Spleen (tissue), 11 donors: ENCODE results near the gene CFD. TPM values are rescaled to one million over a fixed set of nuclear protein-coding genes. Genes with fewer than 3 reads are reported as not detected.
A peak's percentile ranks its signal among the peaks of the same experiment; 100 is the strongest.

Source experiments
- DNase-seq: peaks from one replicate; pipeline ENCODE4 v3.0.0-alpha.2; 2020
- H3K27ac ChIP-seq, 8 donors: fragments of 200-600 bp; sonication (generic) in 7 of 8; 1 replicate in 4 of 8; 2 replicates in 4 of 8; pipeline versions ENCODE4 v1.5.0 to v1.8.0; 2016 to 2021; ENCODE audit warnings: inconsistent platforms in 4 of 8, mild to moderate bottlenecking in 4 of 8, moderate library complexity in 1 of 8
- H3K27me3 ChIP-seq, 7 donors: fragments of 200-600 bp; sonication (generic) in 6 of 7; replicated peaks in 1 of 7; 1 replicate in 4 of 7; 2 replicates in 3 of 7; pipeline versions ENCODE4 v1.5.0 to v1.8.0; 2016 to 2021; ENCODE audit warnings: inconsistent platforms in 3 of 7, mild to moderate bottlenecking in 1 of 7
- H3K36me3 ChIP-seq, 6 donors: fragments of 200-600 bp; sonication (generic) in 5 of 6; 1 replicate in 4 of 6; 2 replicates in 2 of 6; pipeline versions ENCODE4 v1.5.0 to v1.8.0; 2016 to 2021; ENCODE audit warnings: inconsistent platforms in 2 of 6
- H3K4me1 ChIP-seq, 6 donors: fragments of 200-600 bp; sonication (generic) in 5 of 6; 1 replicate in 3 of 6; 2 replicates in 3 of 6; pipeline versions ENCODE4 v1.5.0 to v1.8.0; 2016 to 2021; ENCODE audit warnings: inconsistent platforms in 3 of 6
- H3K4me3 ChIP-seq, 8 donors: fragments of 200-600 bp; sonication (generic) in 7 of 8; 1 replicate in 4 of 8; 2 replicates in 4 of 8; pipeline versions ENCODE4 v1.5.0 to v1.8.0; 2016 to 2021; ENCODE audit warnings: inconsistent platforms in 4 of 8, mild to moderate bottlenecking in 4 of 8, moderate library complexity in 2 of 8
- H3K9me3 ChIP-seq, 8 donors: fragments of 200-600 bp; sonication (generic) in 7 of 8; 1 replicate in 4 of 8; 2 replicates in 4 of 8; pipeline versions ENCODE4 v1.5.0 to v1.8.0; 2016 to 2021; ENCODE audit warnings: inconsistent platforms in 4 of 8
- CTCF ChIP-seq, 11 experiments: fragments of 200-600 bp in 7 of 11; fragments of 450-650 bp in 4 of 11; sonication (generic) in 4 of 11; IDR thresholded peaks in 8 of 11; conservative IDR thresholded peaks in 3 of 11; 1 replicate in 7 of 11; 2 replicates in 4 of 11; pipeline versions ENCODE4 v1.4.0 to v1.8.0; 2016 to 2021; ENCODE audit warnings: antibody characterized with exemption in 11 of 11, inconsistent platforms in 4 of 11, mild to moderate bottlenecking in 1 of 11
- POLR2A ChIP-seq, 3 donors: fragments of 450-650 bp; IDR thresholded peaks; one replicate each; pipeline ENCODE4 v1.5.1; 2017; ENCODE audit warnings: antibody characterized with exemption in 3 of 3, mild to moderate bottlenecking in 1 of 3
- POLR2AphosphoS5 ChIP-seq, 3 donors: sonication (generic); formaldehyde crosslinking; IDR thresholded peaks; one replicate each; pipeline ENCODE4 v1.5.1; 2017; ENCODE audit warnings: antibody characterized with exemption in 3 of 3
- WGBS, 5 donors: extraction: QIAGEN DNeasy Blood & Tissue Kit in 3 of 5; methylation state at CpG; one replicate each; pipeline versions ENCODE4 v1.1.5 to v1.1.7; 2013 to 2018; 5-methylcytosine and 5-hydroxymethylcytosine counted together
- intact Hi-C: fragments of 100-400 bp; cut with DNase I; formaldehyde crosslinking; loops from one replicate; pipeline ENCODE4 v1.15.0; 2023; ENCODE audit warnings: low total_unique reads
- polyA plus RNA-seq, 3 donors: library from polyadenylated mRNA; stranded (reverse); fragments of 200-250 nt; gene quantifications; one replicate each; pipeline ENCODE4 v1.2.1, GENCODE V29; 2013
- total RNA-seq, 7 donors: library from RNA; depleted of rRNA in 3 of 7; stranded (reverse); fragments of >200 nt in 3 of 7; fragmentation: NEBNext Ultra II Directional in 4 of 7; extraction: Animal tissue kit (Norgen Biotek cat#: 25700) in 4 of 7; gene quantifications; one replicate each; pipeline versions ENCODE4 v1.1.0 to v1.2.1, GENCODE V29; 2016 to 2021
- donor health status: healthy with polysubstance abuse.
- donor health status: DM: no; HTN: no; CAD: no; lungs with moderate emphysema.
- donor health status: DM: no; HTN: no; CAD: no.
- donor health status: Bipolar disorder and iron deficiency.
- donor health status: healthy.
- donor health status: DM: no; HTN: no; CAD: no.
- donor health status: DM: yes; HTN: yes; CAD: no.

The CFD gene
- total and polyA plus RNA-seq, 10 donors: 6.6 to 59.5 (median 24.2) TPM

- no peak for DNase-seq
- Histone ChIP-seq H3K27me3 (no peaks in the 10 kb centered on the region), H3K9me3 (no peaks in the 10 kb centered on the region), H3K4me1 (no peaks in the 10 kb centered on the region), H3K27ac (no peak overlapping the region), H3K4me3 (no peak overlapping the region), H3K36me3 (peaks cover 0 to 90% (median 66%) of the 10 kb centered on the region in 6 donors)
- WGBS, 5 donors: 89 to 95% (median 90%) methylated on average over 23 to 37 of the region's 37 CpGs
- TF ChIP-seq POLR2AphosphoS5 (IDR thresholded peaks at IDR 0.05) (peak in 1 of 3 donors; percentile 48), POLR2A (IDR thresholded peaks at IDR 0.05) (no peak), CTCF (IDR thresholded peaks at IDR 0.05 in 8 of 11, conservative IDR thresholded peaks at IDR 0.05 in 3 of 11) (no peak)
- intact Hi-C loops: no loop called here
These were observed 20.4 kb downstream of the CFD start for GRCh38 chr19:879711-880438.

- Histone ChIP-seq H3K27me3 (no peaks in the 10 kb centered on the region), H3K4me3 (no peak overlapping the region), H3K36me3 (peaks cover 0 to 90% (median 71%) of the 10 kb centered on the region in 6 donors), H3K9me3 (no peaks in the 10 kb centered on the region), H3K27ac (no peak overlapping the region), H3K4me1 (no peaks in the 10 kb centered on the region)
- TF ChIP-seq POLR2AphosphoS5 (IDR thresholded peaks at IDR 0.05): peak in 1 of 3 donors; percentile 28
- TF ChIP-seq POLR2A (IDR thresholded peaks at IDR 0.05): no peak
- no peak for TF ChIP-seq CTCF (IDR thresholded peaks at IDR 0.05 in 8 of 11, conservative IDR thresholded peaks at IDR 0.05 in 3 of 11)
- intact Hi-C loops: no loop called here
- WGBS, 5 donors: 95 to 98% (median 97%) methylated on average over 33 to 34 of the region's 34 CpGs
- DNase-seq: no peak
These were observed 22.1 kb downstream of the CFD start for GRCh38 chr19:881385-882071.

GRCh38 chr19:882871-883497 is 23.5 kb downstream of the CFD start:
- H3K9me3 ChIP-seq: no peaks in the 10 kb centered on the region
- 88 to 96% (median 93%) methylated on average over 15 to 30 of the region's 30 CpGs for WGBS, 5 donors
- H3K27ac ChIP-seq: no peak overlapping the region
- no peak overlapping the region for H3K4me3 ChIP-seq
- peaks cover 0 to 94% (median 71%) of the 10 kb centered on the region in 6 donors for H3K36me3 ChIP-seq
- no peaks in the 10 kb centered on the region for H3K4me1 ChIP-seq
- intact Hi-C loops: no loop called here
- H3K27me3 ChIP-seq: no peaks in the 10 kb centered on the region
- DNase-seq: no peak
- TF ChIP-seq POLR2AphosphoS5 (IDR thresholded peaks at IDR 0.05) (no peak), CTCF (IDR thresholded peaks at IDR 0.05 in 8 of 11, conservative IDR thresholded peaks at IDR 0.05 in 3 of 11) (no peak), POLR2A (IDR thresholded peaks at IDR 0.05) (no peak)
